Fibroblast of lung (primary cell): Measurements from ENCODE around the gene LRRK2. TPM values are rescaled to one million over a fixed set of nuclear protein-coding genes. Genes with fewer than 3 reads are reported as not detected.
"Not testable (repeated sequence)": the region's sequence is repeated elsewhere in the genome, so short reads cannot be mapped to it uniquely, and the experiment has no call there.

ENCODE experiments used
- DNase-seq, 2 donors: peaks; one replicate each; pipeline versions ENCODE4 v3.0.0 to v3.0.0-alpha.2; 2010; ENCODE audit warnings: low read depth in 2 of 2
- H2AFZ ChIP-seq: 2 replicates; pipeline ENCODE4 v1.5.1; 2012; ENCODE audit warnings: low read length, control low read depth, inconsistent platforms
- H3K27ac ChIP-seq: 2 replicates; pipeline ENCODE4 v1.5.1; 2011; ENCODE audit warnings: low read length, control low read depth; ENCODE audit not compliant: insufficient read depth
- H3K27me3 ChIP-seq: 2 replicates; pipeline ENCODE4 v1.5.1; 2011; ENCODE audit warnings: mild to moderate bottlenecking, low read length; ENCODE audit not compliant: control insufficient read depth, insufficient read depth
- H3K36me3 ChIP-seq: 2 replicates; pipeline ENCODE4 v1.5.1; 2011; ENCODE audit warnings: low read length; ENCODE audit not compliant: control insufficient read depth, insufficient read depth
- H3K4me1 ChIP-seq: 2 replicates; pipeline ENCODE4 v1.5.1; 2011; ENCODE audit warnings: low read length; ENCODE audit not compliant: control insufficient read depth, insufficient read depth; ENCODE audit errors: extremely low read depth
- H3K4me2 ChIP-seq: 2 replicates; pipeline ENCODE4 v1.5.1; 2011; ENCODE audit warnings: low read length, control low read depth; ENCODE audit not compliant: insufficient read depth; ENCODE audit errors: extremely low read depth
- H3K4me3 ChIP-seq, 4 experiments: fragments of 200-600 bp in 1 of 4; sonication (generic) in 1 of 4; replicated peaks in 1 of 4; 2 replicates each; pipeline ENCODE4 v1.5.1; 2011 to 2016; ENCODE audit warnings: low read length in 4 of 4, low read depth in 3 of 4, mild to moderate bottlenecking in 3 of 4, control low read depth in 2 of 4, inconsistent platforms in 1 of 4, mixed read lengths in 1 of 4; ENCODE audit not compliant: insufficient read depth in 1 of 4; ENCODE audit errors: control extremely low read depth in 1 of 4
- H3K79me2 ChIP-seq: 2 replicates; pipeline ENCODE4 v1.5.1; 2012; ENCODE audit warnings: mild to moderate bottlenecking, low read length, inconsistent platforms; ENCODE audit not compliant: control insufficient read depth, insufficient read depth
- H3K9ac ChIP-seq: 2 replicates; pipeline ENCODE4 v1.5.1; 2011; ENCODE audit warnings: mild to moderate bottlenecking, low read length, control low read depth; ENCODE audit not compliant: insufficient read depth
- H3K9me3 ChIP-seq: 2 replicates; pipeline ENCODE4 v1.5.1; 2012; ENCODE audit warnings: low read depth, low read length; ENCODE audit not compliant: control insufficient read depth, insufficient read depth
- H4K20me1 ChIP-seq: 2 replicates; pipeline ENCODE4 v1.5.1; 2011; ENCODE audit warnings: low read length; ENCODE audit not compliant: control insufficient read depth, insufficient read depth; ENCODE audit errors: extremely low read depth
- EZH2 ChIP-seq: IDR thresholded peaks from 2 replicates; pipeline ENCODE4 v1.5.1; 2012; ENCODE audit warnings: low read length, control low read depth, mild to moderate bottlenecking; ENCODE audit errors: missing control alignments
- polyA plus RNA-seq, 2 donors: library from polyadenylated mRNA; depleted of rRNA in 1 of 2; stranded (reverse) in 1 of 2; unstranded in 1 of 2; fragments of >200 nt; gene quantifications; 2 replicates each; pipeline ENCODE4 v1.2.1, GENCODE V29; 2011 to 2012; ENCODE audit warnings: missing spikeins in 1 of 2
- total RNA-seq: library from RNA; depleted of rRNA; stranded (reverse); fragments of >200 nt; gene quantifications from 2 replicates; pipeline ENCODE4 v1.2.1, GENCODE V29; 2014
- TF ChIP-seq, protein P1 (sequence below), 2 donors: IDR thresholded peaks in 1 of 2; conservative IDR thresholded peaks in 1 of 2; 1 replicate in 1 of 2; 2 replicates in 1 of 2; pipeline ENCODE4 v1.5.1; 2011 to 2012; ENCODE audit warnings: low read length in 2 of 2, control low read depth in 1 of 2, inconsistent platforms in 1 of 2, low read depth in 1 of 2, mild to moderate bottlenecking in 1 of 2

The LRRK2 gene
- total and polyA plus RNA-seq, 2 donors (not counting 1 experiment from before 2014, with no cell fraction given) = 2.2 to 14.0 TPM

DNA sequence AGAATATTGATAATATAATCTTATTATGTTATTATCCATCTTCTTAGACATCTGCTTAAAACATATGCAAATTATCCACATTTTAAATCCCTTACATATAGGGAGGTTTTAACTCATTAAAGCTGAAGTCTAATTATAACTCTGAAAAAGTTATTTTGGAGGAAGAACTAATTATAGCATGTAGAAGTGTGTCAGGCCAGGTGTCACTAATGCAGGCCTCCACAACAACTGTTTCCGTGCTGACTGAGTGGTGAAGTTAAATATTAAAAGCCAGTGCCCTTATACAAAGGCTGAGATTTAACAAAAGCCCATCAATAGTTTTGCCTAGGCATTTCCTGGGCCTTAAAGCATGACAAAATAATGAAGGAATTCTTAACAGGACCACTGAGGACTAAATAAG is 157.4 kb downstream of the LRRK2 start:
- TF ChIP-seq, protein P1, sequence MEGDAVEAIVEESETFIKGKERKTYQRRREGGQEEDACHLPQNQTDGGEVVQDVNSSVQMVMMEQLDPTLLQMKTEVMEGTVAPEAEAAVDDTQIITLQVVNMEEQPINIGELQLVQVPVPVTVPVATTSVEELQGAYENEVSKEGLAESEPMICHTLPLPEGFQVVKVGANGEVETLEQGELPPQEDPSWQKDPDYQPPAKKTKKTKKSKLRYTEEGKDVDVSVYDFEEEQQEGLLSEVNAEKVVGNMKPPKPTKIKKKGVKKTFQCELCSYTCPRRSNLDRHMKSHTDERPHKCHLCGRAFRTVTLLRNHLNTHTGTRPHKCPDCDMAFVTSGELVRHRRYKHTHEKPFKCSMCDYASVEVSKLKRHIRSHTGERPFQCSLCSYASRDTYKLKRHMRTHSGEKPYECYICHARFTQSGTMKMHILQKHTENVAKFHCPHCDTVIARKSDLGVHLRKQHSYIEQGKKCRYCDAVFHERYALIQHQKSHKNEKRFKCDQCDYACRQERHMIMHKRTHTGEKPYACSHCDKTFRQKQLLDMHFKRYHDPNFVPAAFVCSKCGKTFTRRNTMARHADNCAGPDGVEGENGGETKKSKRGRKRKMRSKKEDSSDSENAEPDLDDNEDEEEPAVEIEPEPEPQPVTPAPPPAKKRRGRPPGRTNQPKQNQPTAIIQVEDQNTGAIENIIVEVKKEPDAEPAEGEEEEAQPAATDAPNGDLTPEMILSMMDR (conservative IDR thresholded peaks at IDR 0.05 in 1 of 2, IDR thresholded peaks at IDR 0.05 in 1 of 2; ENCODE audit: low read depth in 1 of 2, low read length in 2 of 2) = no peak
- TF ChIP-seq EZH2 = no peak

DNA sequence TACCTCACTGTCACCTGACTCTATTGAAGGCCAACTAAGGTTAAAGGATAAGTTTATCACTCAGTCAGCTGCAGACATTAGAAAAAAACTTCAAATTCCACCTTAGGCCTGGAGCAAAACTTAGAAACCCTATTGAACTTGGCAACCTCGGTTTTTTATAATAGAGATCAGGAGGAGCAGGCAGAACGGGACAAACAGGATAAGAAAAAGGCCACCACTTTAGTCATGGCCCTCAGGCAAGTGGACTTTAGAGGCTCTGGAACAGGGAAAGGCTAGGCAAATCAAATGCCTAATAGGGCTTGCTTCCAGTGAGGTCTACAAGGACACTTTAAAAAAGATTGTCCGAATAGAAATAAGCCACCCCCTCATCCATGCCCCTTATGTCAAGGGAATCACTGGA is 162.5 kb downstream of the LRRK2 start:
- not testable (repeated sequence) for H3K27ac ChIP-seq, H4K20me1 ChIP-seq, H3K4me3 ChIP-seq, H3K9me3 ChIP-seq, H3K36me3 ChIP-seq, H3K4me2 ChIP-seq, H3K4me1 ChIP-seq, H3K79me2 ChIP-seq, H3K27me3 ChIP-seq, H3K9ac ChIP-seq, H2AFZ ChIP-seq, DNase-seq

More for the DNA sequence above, 157.4 kb downstream of the LRRK2 start:
- H3K4me2 ChIP-seq = no peak overlapping the region
- no peak overlapping the region for H3K9ac ChIP-seq
- H3K36me3 ChIP-seq = no peaks in the 10 kb centered on the region
- DNase-seq = no peak
- H4K20me1 ChIP-seq = no peaks in the 10 kb centered on the region
- H3K27ac ChIP-seq = no peak overlapping the region
- H3K79me2 ChIP-seq = no peaks in the 10 kb centered on the region
- H2AFZ ChIP-seq = no peak overlapping the region
- H3K27me3 ChIP-seq = no peaks in the 10 kb centered on the region
- H3K9me3 ChIP-seq = no peaks in the 10 kb centered on the region
- H3K4me3 ChIP-seq = no peak overlapping the region
- no peaks in the 10 kb centered on the region for H3K4me1 ChIP-seq

DNA sequence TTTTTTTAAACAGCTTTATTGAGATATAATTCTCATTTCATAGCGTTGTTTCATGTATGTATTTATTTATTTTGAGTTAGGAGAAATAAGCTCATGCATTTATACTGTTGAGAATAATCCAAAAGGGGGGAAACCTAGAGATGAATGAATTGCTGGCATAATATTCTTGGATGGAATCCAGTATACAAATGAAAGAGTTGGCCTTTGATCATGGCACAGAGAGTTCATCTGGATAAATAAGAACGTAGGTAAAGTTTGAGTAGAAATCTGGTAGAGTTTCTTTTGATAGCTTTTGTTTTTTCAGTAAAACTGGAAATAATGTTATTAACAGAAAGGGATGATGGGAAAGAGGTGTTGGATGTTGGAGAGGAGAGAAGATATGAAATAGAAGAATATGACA is 166.2 kb downstream of the LRRK2 start:
- Histone ChIP-seq H2AFZ (no peak overlapping the region), H3K9me3 (no peaks in the 10 kb centered on the region), H3K4me3 (no peak overlapping the region), H3K36me3 (no peaks in the 10 kb centered on the region), H4K20me1 (no peaks in the 10 kb centered on the region), H3K9ac (no peak overlapping the region), H3K27ac (no peak overlapping the region), H3K4me1 (no peaks in the 10 kb centered on the region), H3K4me2 (no peak overlapping the region), H3K79me2 (no peaks in the 10 kb centered on the region), H3K27me3 (no peaks in the 10 kb centered on the region)
- no peak for TF ChIP-seq EZH2
- TF ChIP-seq, protein P1 (conservative IDR thresholded peaks at IDR 0.05 in 1 of 2, IDR thresholded peaks at IDR 0.05 in 1 of 2; ENCODE audit: low read depth in 1 of 2, low read length in 2 of 2) = no peak
- DNase-seq = no peak
